Cardiac fibroblast (primary cell): ENCODE results near the gene FRAT2.

Experiments used
- DNase-seq, 2 donors: peaks; one replicate each; pipeline versions ENCODE4 v3.0.0 to v3.0.0-alpha.2; 2010; ENCODE audit warnings: low read depth in 2 of 2
- H3K4me3 ChIP-seq, 2 donors: replicated peaks in 1 of 2; 1 replicate in 1 of 2; 2 replicates in 1 of 2; pipeline ENCODE4 v1.5.1; 2011; ENCODE audit warnings: low read depth in 2 of 2, low read length in 2 of 2, mild to moderate bottlenecking in 2 of 2, moderate library complexity in 1 of 2
- CTCF ChIP-seq: IDR thresholded peaks from one replicate; pipeline ENCODE4 v1.5.1; 2011; ENCODE audit warnings: low read depth, mild to moderate bottlenecking, low read length, inconsistent platforms

Gene FRAT2

GRCh38 chr10:97319671-97320479, 14.7 kb downstream of the FRAT2 start:
- DNase-seq: no peak
- peak overlapping the region; percentile 66 to 69 for H3K4me3 ChIP-seq
- no peak for TF ChIP-seq CTCF

DNA sequence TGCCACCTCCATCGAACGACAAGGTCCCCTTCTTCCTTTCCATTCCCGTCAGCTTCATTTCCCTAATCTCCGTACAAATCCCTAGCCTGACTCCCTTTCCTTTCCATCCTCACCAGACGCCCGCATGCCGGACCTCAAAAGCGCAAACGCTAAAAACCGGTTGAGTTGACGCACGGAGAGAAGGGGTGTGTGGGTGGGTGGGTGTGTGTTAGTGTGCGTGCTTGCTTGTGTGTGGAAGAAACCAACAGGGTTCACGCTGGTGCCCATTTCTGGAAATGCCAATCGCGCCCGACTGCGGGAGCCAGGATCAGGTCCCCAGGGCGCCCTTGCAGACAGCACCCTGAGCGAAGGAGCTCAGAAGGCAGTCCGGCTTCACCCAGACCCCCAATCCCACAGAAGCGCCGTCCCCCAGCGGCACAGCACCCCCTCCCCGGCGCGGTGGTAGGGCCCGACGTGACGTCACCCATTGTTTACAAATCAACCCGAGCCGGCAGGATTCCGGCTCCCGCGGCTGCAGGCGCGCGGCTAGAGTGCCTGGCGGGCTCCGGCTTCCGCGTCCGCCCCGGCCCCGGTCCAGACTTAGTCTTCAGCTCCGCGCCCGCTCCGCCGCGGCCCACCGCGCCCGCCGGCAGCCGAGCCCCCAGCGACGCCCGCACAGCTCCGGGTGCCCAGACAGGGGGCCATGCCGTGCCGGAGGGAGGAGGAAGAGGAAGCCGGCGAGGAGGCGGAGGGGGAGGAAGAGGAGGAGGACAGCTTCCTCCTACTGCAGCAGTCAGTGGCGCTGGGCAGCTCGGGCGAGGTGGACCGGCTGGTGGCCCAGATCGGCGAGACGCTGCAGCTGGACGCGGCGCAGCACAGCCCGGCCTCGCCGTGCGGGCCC, 15.5 kb downstream of the FRAT2 start, which contains the start of gene FRAT1:
TSS of gene FRAT1 (plus strand) at position 500 of the 880 bp plus-strand sequence. CDS start at position 683, 183 bp downstream.
- no peak for TF ChIP-seq CTCF
- peak; percentile 91 to 95 for DNase-seq
- H3K4me3 ChIP-seq: peak within 1 kb of the TSS; percentile 66 to 69

- peak in 1 of 2 donors; percentile 19 for DNase-seq
- TF ChIP-seq CTCF: no peak
- H3K4me3 ChIP-seq: no peak overlapping the region
These were observed 19.9 kb downstream of the FRAT2 start for GRCh38 chr10:97314671-97315070.

DNA sequence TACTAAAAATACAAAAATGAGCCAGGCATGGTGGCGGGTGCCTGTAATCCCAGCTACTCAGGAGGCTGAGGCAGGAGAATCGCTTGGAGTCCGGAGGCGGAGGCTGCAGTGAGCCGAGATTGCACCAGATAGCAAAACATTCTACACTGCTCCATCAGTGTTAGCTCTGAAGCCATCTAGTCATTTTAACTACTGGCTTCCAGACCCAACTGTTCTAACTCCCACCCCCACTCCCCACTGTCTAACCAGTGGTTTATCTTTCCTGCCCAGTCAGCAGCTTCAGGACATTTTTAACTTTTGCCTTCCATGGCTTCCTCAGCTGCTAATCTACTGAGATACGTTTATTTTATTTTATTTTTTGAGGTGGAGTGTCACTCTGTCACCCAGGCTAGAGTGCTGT, 21.6 kb downstream of the FRAT2 start:
- no peak for DNase-seq
- H3K4me3 ChIP-seq: no peak overlapping the region
- TF ChIP-seq CTCF: no peak

- no peak for TF ChIP-seq CTCF
- no peak overlapping the region for H3K4me3 ChIP-seq
- no peak for DNase-seq
These were observed 23.4 kb downstream of the FRAT2 start for GRCh38 chr10:97311111-97311626.

DNA sequence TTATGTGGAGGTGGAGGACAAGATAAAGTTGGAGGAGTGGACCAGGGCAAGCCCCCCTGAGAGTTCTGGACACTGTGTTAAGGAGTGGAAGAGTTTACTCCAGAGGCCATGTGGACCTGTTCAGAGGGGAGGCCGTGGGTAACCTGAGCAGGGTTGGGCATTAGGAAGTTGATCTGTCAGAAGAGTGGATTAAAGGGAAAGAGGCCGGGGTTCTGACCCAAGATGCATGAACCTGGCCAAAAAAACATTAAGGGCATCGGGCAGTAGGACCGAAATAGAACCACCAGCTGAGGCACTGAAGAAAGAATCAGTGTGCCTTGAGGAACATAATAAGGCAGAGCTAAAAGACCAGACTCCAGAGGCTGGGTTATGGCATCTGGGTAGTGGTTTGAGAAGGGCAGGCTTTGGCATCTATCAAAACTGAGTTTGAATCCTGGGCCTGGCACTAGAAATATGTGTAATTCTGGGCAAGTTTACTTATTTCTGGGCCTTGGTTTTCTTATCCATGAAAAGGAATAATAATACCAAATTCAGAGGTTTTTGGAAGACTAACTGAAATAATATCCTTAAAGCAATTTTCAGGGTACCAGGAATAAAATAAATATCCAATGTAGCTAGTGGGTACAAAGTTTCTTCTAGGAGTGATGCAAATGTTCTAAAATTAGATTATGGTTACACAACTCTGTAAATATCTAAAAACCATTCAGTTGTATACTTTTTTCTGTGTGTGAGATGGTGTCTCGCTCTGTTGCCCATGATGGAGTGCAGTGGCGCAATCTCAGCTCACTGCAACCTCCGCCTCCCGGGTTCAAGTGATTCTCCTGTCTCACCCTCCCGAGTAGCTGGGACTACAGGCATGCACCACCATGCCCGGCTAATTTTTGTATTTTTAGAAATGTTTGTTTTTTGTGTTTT, 26.4 kb downstream of the FRAT2 start:
- TF ChIP-seq CTCF: no peak
- no peak overlapping the region for H3K4me3 ChIP-seq
- no peak for DNase-seq
